GM12878 (cell line): ENCODE results near the gene RECK. TPM values are rescaled to one million over a fixed set of nuclear protein-coding genes. Genes with fewer than 3 reads are reported as not detected.

Source experiments
- ATAC-seq: fragments of 200-7000 bp; cut with Tn5 transposase; 3 replicates; pipeline ENCODE4 v1.9.1; 2020; ENCODE audit warnings: mild to moderate bottlenecking, moderate library complexity
- BruUV-seq: library from RNA; stranded (reverse); fragments of 400-500 nt; replicated peaks from 2 replicates; lab custom pipeline; 2021; lab: Mats Ljungman, UMichigan
- CTCF ChIA-PET: fragments of 300-600 bp; sonication (Branson Sonifier 250); formaldehyde crosslinking; extraction: SDS; loops from one replicate; lab custom pipeline; 2021; ENCODE audit warnings: inconsistent platforms; lab: Yijun Ruan, JAX
- POLR2A ChIA-PET: fragments of 350-600 bp; formaldehyde crosslinking; extraction: SDS; loops from one replicate; lab custom pipeline; 2021; ENCODE audit warnings: inconsistent platforms; lab: Charles Lee
- RAD21 ChIA-PET: fragments of 300-600 bp; sonication (Branson Sonifier 250); formaldehyde crosslinking; loops from one replicate; lab custom pipeline; 2023; ENCODE audit warnings: antibody characterized with exemption; ENCODE audit not compliant: unreplicated experiment; lab: Charles Lee
- SMC1A ChIA-PET: fragments of 300-600 bp; sonication (Branson Sonifier 250); formaldehyde crosslinking; loops from one replicate; lab custom pipeline; 2023; ENCODE audit not compliant: unreplicated experiment, uncharacterized antibody; lab: Charles Lee
- DNase-seq: peaks from one replicate; pipeline ENCODE4 v3.0.0-alpha.2; 2011; ENCODE audit warnings: low read depth, low spot score
- FAIRE-seq: peaks from 3 replicates; lab custom pipeline; 2011; peaks lifted over from hg19 to GRCh38; lab: Jason Lieb, UNC
- H2AFZ ChIP-seq: 2 replicates; pipeline ENCODE4 v1.6.0; 2011; ENCODE audit warnings: low read depth, low read length, control low read depth; ENCODE audit not compliant: control insufficient read depth
- H3K27ac ChIP-seq: 2 replicates; pipeline ENCODE4 v1.5.1; 2011; ENCODE audit warnings: control low read depth; ENCODE audit not compliant: control insufficient read depth, insufficient read depth
- H3K27me3 ChIP-seq, 2 experiments: replicated peaks in 1 of 2; 2 replicates each; pipeline versions ENCODE4 v1.6.0 to v1.6.1; 2011; ENCODE audit warnings: low read length in 1 of 2; ENCODE audit not compliant: control insufficient read depth in 2 of 2, insufficient read depth in 2 of 2
- H3K36me3 ChIP-seq, 2 experiments: 2 replicates each; pipeline ENCODE4 v1.5.1; 2011; ENCODE audit warnings: low read length in 1 of 2; ENCODE audit not compliant: control insufficient read depth in 2 of 2, insufficient read depth in 2 of 2
- H3K4me1 ChIP-seq: 2 replicates; pipeline ENCODE4 v1.6.1; 2011; ENCODE audit warnings: mild to moderate bottlenecking, low read length, moderate library complexity, mixed read lengths; ENCODE audit not compliant: control insufficient read depth, insufficient read depth
- H3K4me2 ChIP-seq: 2 replicates; pipeline ENCODE4 v1.6.0; 2011; ENCODE audit warnings: control low read depth; ENCODE audit not compliant: control insufficient read depth, insufficient read depth
- H3K4me3 ChIP-seq: fragments of 200-600 bp; sonication (generic); 2 replicates; pipeline ENCODE4 v1.5.1; 2016
- H3K79me2 ChIP-seq: 2 replicates; pipeline ENCODE4 v1.6.0; 2011; ENCODE audit warnings: low read length; ENCODE audit not compliant: control insufficient read depth, insufficient read depth
- H3K9ac ChIP-seq: 2 replicates; pipeline ENCODE4 v1.8.0; 2011; ENCODE audit warnings: low read length, control low read depth, mixed read lengths; ENCODE audit not compliant: control insufficient read depth, insufficient read depth
- H3K9me3 ChIP-seq: replicated peaks from 3 replicates; pipeline ENCODE4 v1.5.1; 2011; ENCODE audit warnings: mild to moderate bottlenecking, low read length; ENCODE audit not compliant: control insufficient read depth, insufficient read depth
- H4K20me1 ChIP-seq: 2 replicates; pipeline ENCODE4 v1.6.0; 2011; ENCODE audit not compliant: control insufficient read depth, insufficient read depth
- BHLHE40 ChIP-seq, 2 experiments: fragments of 450-650 bp in 1 of 2; IDR thresholded peaks; 2 replicates each; pipeline ENCODE4 v1.6.1; 2011 to 2017; ENCODE audit warnings: low read depth in 2 of 2, borderline replicate concordance in 1 of 2, improper control_type of control experiment in 1 of 2, low read length in 1 of 2, mild to moderate bottlenecking in 1 of 2
- DPF2 ChIP-seq: fragments of 450-650 bp; IDR thresholded peaks from 2 replicates; pipeline ENCODE4 v1.6.1; 2017; ENCODE audit warnings: mild to moderate bottlenecking
- E2F4 ChIP-seq: IDR thresholded peaks from 2 replicates; pipeline ENCODE4 v1.6.1; 2012; ENCODE audit warnings: low read depth, low read length, improper control_type of control experiment
- ESRRA ChIP-seq: IDR thresholded peaks from 2 replicates; pipeline ENCODE4 v1.6.1; 2012; ENCODE audit warnings: mild to moderate bottlenecking, low read length, improper control_type of control experiment
- FOS ChIP-seq: IDR thresholded peaks from 3 replicates; pipeline ENCODE4 v1.6.1; 2011; ENCODE audit warnings: borderline replicate concordance; ENCODE audit not compliant: insufficient read length; ENCODE audit errors: extremely low read depth
- FOXM1 ChIP-seq: IDR thresholded peaks from 2 replicates; pipeline ENCODE4 v1.6.1; 2012; ENCODE audit warnings: low read depth, mild to moderate bottlenecking, inconsistent platforms, low read length, moderate library complexity
- NBN ChIP-seq: fragments of 450-650 bp; IDR thresholded peaks from 2 replicates; pipeline ENCODE4 v1.6.1; 2016
- NRF1 ChIP-seq: conservative IDR thresholded peaks from 2 replicates; pipeline ENCODE4 v1.6.1; 2011; ENCODE audit warnings: mild to moderate bottlenecking, low read depth, low read length, improper control_type of control experiment
- PBX3 ChIP-seq: IDR thresholded peaks from 2 replicates; pipeline ENCODE4 v1.6.1; 2011; ENCODE audit warnings: mild to moderate bottlenecking, low read depth, low read length, moderate library complexity; ENCODE audit not compliant: insufficient replicate concordance
- POLR2A ChIP-seq: IDR thresholded peaks from 2 replicates; pipeline ENCODE4 v1.6.1; 2011; ENCODE audit warnings: low read depth, mild to moderate bottlenecking, low read length
- RBBP5 ChIP-seq: fragments of 200-600 bp; sonication (generic); conservative IDR thresholded peaks from 2 replicates; pipeline ENCODE4 v1.6.1; 2016
- SMAD5 ChIP-seq: IDR thresholded peaks from 2 replicates; pipeline ENCODE4 v1.6.1; 2016; ENCODE audit warnings: antibody characterized with exemption, low read depth
- TBL1XR1 ChIP-seq: IDR thresholded peaks from 2 replicates; pipeline ENCODE4 v1.6.1; 2012; ENCODE audit warnings: low read depth, low read length, improper control_type of control experiment
- ZNF24 ChIP-seq: fragments of 450-650 bp; IDR thresholded peaks from 2 replicates; pipeline ENCODE4 v1.6.1; 2017; ENCODE audit warnings: antibody characterized with exemption, mild to moderate bottlenecking
- ZZZ3 ChIP-seq: IDR thresholded peaks from 2 replicates; pipeline ENCODE4 v1.6.1; 2011; ENCODE audit warnings: low read depth; ENCODE audit not compliant: control insufficient read depth, insufficient read length
- WGBS: methylation state at CpG from one replicate; pipeline ENCODE4 v1.1.6; 2016; ENCODE audit warnings: low lambda C conversion rate; ENCODE audit not compliant: insufficient replicate concordance, insufficient coverage; ENCODE audit errors: missing lambda C conversion rate; 5-methylcytosine and 5-hydroxymethylcytosine counted together
- in situ Hi-C: fragments of 300-500 bp; cut with MboI; formaldehyde crosslinking; loops from 9 replicates; pipeline ENCODE4 v1.14.3; 2018; ENCODE audit warnings: mixed read lengths
- intact Hi-C: fragments of 100-400 bp; cut with micrococcal nuclease; formaldehyde crosslinking; loops from one replicate; pipeline ENCODE4 v1.14.2; 2022; ENCODE audit not compliant: unreplicated experiment
- polyA plus RNA-seq, 11 experiments: library from polyadenylated mRNA; depleted of rRNA in 4 of 11; unstranded in 6 of 11; stranded (reverse) in 5 of 11; fragments of >200 nt; fragmentation: Nextera tagmentation in 4 of 11; fragmentation: Illumina TruSeq in 1 of 11; extraction: Ambion mirVana in 4 of 11; extraction: Trizol in 1 of 11; gene quantifications; 1 replicate in 1 of 11; 2 replicates in 10 of 11; pipeline versions ENCODE4 v1.2.1 to v1.2.3, GENCODE V29; 2011 to 2016; ENCODE audit warnings: inconsistent platforms in 2 of 11, missing spikeins in 2 of 11, low read depth in 1 of 11
- total RNA-seq, 4 experiments: library from RNA; depleted of rRNA in 3 of 4; stranded (reverse); fragments of >200 nt in 3 of 4; fragmentation: Illumina TruSeq in 1 of 4; extraction: Trizol in 1 of 4; gene quantifications; 2 replicates each; pipeline versions ENCODE4 v1.2.1 to v1.2.3, GENCODE V29; 2013 to 2021
- TF ChIP-seq, protein P1 (sequence below): fragments of 450-650 bp; IDR thresholded peaks from 2 replicates; pipeline ENCODE4 v1.6.1; 2017; ENCODE audit warnings: mild to moderate bottlenecking

RECK gene
- total and polyA plus RNA-seq, 10 of the 15 experiments (the other 5 are each of a cell fraction or from before 2014, with no cell fraction given), result 0.02 to 0.40 (median 0.13) TPM

DNA sequence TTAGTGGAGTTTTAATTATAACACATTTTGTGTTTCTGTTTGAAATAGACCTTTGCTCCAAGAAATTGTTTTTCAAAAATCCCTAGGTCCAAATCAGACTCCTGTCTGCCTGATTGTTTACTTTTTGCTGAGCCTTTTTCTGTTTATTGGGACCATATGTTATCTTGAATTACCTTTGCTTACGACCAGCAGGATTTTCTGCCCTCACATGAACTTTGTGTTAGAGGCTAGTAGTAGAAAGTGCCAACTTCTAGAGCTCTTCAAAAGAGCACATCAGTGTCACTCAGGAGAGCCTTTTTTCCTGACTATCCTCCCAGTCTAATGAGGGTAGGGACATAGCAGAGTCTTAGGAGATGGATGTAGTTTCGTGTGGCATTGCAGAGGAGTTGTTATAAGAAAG is 10.2 kb downstream of the RECK start:
- H3K79me2 ChIP-seq, result no peaks in the 10 kb centered on the region
- H3K4me2 ChIP-seq, result no peak overlapping the region
- DNase-seq (no peak), ATAC-seq (no peak), FAIRE-seq (no peak)
- SMC1A ChIA-PET, result no interaction called here
- H3K9me3 ChIP-seq, result no peaks in the 10 kb centered on the region
- WGBS, result 20% methylated on average over 2 of the region's 2 CpGs
- intact Hi-C loops, result no loop called here
- H2AFZ ChIP-seq, result no peak overlapping the region
- H3K9ac ChIP-seq, result no peak overlapping the region
- H3K4me1 ChIP-seq, result no peaks in the 10 kb centered on the region
- no TSS peak for BruUV-seq
- CTCF ChIA-PET, result no interaction called here
- no peak overlapping the region for H3K4me3 ChIP-seq
- no peaks in the 10 kb centered on the region for H3K36me3 ChIP-seq
- H3K27ac ChIP-seq, result no peak overlapping the region
- RAD21 ChIA-PET, result no interaction called here
- in situ Hi-C loops, result no loop called here
- TF ChIP-seq FOS (no peak), ZNF24 (no peak), FOXM1 (no peak)
- H3K27me3 ChIP-seq, result no peaks in the 10 kb centered on the region; a peak in 1 of 4 replicates
- H4K20me1 ChIP-seq, result no peaks in the 10 kb centered on the region
- POLR2A ChIA-PET, result no interaction called here

GRCh38 chr9:36049408-36049807 is 12.7 kb downstream of the RECK start:
- ChIA-PET RAD21 (no interaction called here), POLR2A (no interaction called here), SMC1A (no interaction called here), CTCF (interaction anchor here (1.2 kb wide), 1 partner anchor 223 kb away, joined by 3 read pairs; no protein-coding TSS in a partner anchor)
- DNase-seq (no peak), FAIRE-seq (no peak), ATAC-seq (no peak)
- Histone ChIP-seq H3K36me3 (no peaks in the 10 kb centered on the region), H3K79me2 (no peaks in the 10 kb centered on the region), H2AFZ (no peak overlapping the region), H3K27me3 (no peaks in the 10 kb centered on the region; a peak in 1 of 4 replicates), H3K4me1 (no peaks in the 10 kb centered on the region), H4K20me1 (no peaks in the 10 kb centered on the region), H3K4me2 (no peak overlapping the region), H3K27ac (no peak overlapping the region), H3K9ac (no peak overlapping the region), H3K4me3 (no peak overlapping the region), H3K9me3 (no peaks in the 10 kb centered on the region)
- WGBS, result 45% methylated on average over 4 of the region's 4 CpGs
- no TSS peak for BruUV-seq
- in situ Hi-C loops (no loop called here), intact Hi-C loops (no loop called here)
- TF ChIP-seq NRF1 (no peak), TBL1XR1 (no peak), BHLHE40 (IDR thresholded peaks at IDR 0.05; ENCODE audit: borderline replicate concordance in 1 of 2, low read depth in 2 of 2, low read length in 1 of 2) (no peak), ESRRA (no peak), ZZZ3 (no peak), NBN (no peak), DPF2 (no peak), PBX3 (no peak), POLR2A (no peak), RBBP5 (no peak), SMAD5 (no peak), E2F4 (no peak)
- TF ChIP-seq, protein P1, sequence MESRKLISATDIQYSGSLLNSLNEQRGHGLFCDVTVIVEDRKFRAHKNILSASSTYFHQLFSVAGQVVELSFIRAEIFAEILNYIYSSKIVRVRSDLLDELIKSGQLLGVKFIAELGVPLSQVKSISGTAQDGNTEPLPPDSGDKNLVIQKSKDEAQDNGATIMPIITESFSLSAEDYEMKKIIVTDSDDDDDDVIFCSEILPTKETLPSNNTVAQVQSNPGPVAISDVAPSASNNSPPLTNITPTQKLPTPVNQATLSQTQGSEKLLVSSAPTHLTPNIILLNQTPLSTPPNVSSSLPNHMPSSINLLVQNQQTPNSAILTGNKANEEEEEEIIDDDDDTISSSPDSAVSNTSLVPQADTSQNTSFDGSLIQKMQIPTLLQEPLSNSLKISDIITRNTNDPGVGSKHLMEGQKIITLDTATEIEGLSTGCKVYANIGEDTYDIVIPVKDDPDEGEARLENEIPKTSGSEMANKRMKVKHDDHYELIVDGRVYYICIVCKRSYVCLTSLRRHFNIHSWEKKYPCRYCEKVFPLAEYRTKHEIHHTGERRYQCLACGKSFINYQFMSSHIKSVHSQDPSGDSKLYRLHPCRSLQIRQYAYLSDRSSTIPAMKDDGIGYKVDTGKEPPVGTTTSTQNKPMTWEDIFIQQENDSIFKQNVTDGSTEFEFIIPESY, result no peak
